A673 (cell line): ENCODE results near the gene PUM1.

Source experiments
- CTCF ChIP-seq: fragments of 300-800, 200-600 bp; sonication (generic); conservative IDR thresholded peaks from 2 replicates; pipeline ENCODE4 v1.5.1; 2017; ENCODE audit warnings: low read depth, mild to moderate bottlenecking, antibody characterized with exemption, low read length, moderate library complexity, mixed read lengths
- EZH2 ChIP-seq: fragments of 200-600 bp; sonication (generic); IDR thresholded peaks from 2 replicates; pipeline ENCODE4 v1.6.1; 2017; ENCODE audit warnings: borderline replicate concordance, low read depth, mild to moderate bottlenecking, mixed read lengths, antibody characterized with exemption, low read length; ENCODE audit not compliant: poor library complexity, severe bottlenecking

GRCh38 chr1:30882678-30883388 lies 182.7 kb downstream of the PUM1 start:
- TF ChIP-seq CTCF, result no peak
- no peak for TF ChIP-seq EZH2
